ENCODE results near the gene DUSP10.

GRCh38 chr1:221689138-221689537 is 52.8 kb downstream of the DUSP10 start:
- no peak for TF ChIP-seq CTCF (IDR thresholded peaks at IDR 0.05)
- no peak for TF ChIP-seq POLR2A (IDR thresholded peaks at IDR 0.05)

Data from body of pancreas (tissue), 4 donors.